Duodenal mucosa (tissue), 2 donors: Measurements from ENCODE around the gene B3GALNT2.
"Not testable (repeated sequence)": the region's sequence is repeated elsewhere in the genome, so short reads cannot be mapped to it uniquely, and the experiment has no call there.

Experiments
- H3K27ac ChIP-seq: one replicate; pipeline ENCODE4 v1.7.0; 2013; ENCODE audit warnings: low read depth, low read length
- H3K27me3 ChIP-seq, 2 donors: one replicate each; pipeline ENCODE4 v1.7.0; 2013; ENCODE audit warnings: low read length in 2 of 2, control low read depth in 1 of 2; ENCODE audit not compliant: insufficient read depth in 2 of 2, control insufficient read depth in 1 of 2
- H3K36me3 ChIP-seq, 2 donors: one replicate each; pipeline ENCODE4 v1.7.0; 2013; ENCODE audit warnings: low read length in 2 of 2, control low read depth in 1 of 2; ENCODE audit not compliant: insufficient read depth in 2 of 2, control insufficient read depth in 1 of 2
- H3K4me1 ChIP-seq, 2 donors: one replicate each; pipeline ENCODE4 v1.7.0; 2013; ENCODE audit warnings: low read length in 2 of 2, control low read depth in 1 of 2; ENCODE audit not compliant: insufficient read depth in 2 of 2, control insufficient read depth in 1 of 2
- H3K4me3 ChIP-seq, 2 donors: one replicate each; pipeline ENCODE4 v1.7.0; 2013; ENCODE audit warnings: low read length in 2 of 2, low read depth in 1 of 2
- H3K9ac ChIP-seq, 2 donors: one replicate each; pipeline ENCODE4 v1.7.0; 2013; ENCODE audit warnings: low read length in 2 of 2, low read depth in 1 of 2
- H3K9me3 ChIP-seq, 2 donors: one replicate each; pipeline ENCODE4 v1.7.0; 2013; ENCODE audit warnings: low read length in 2 of 2, control low read depth in 1 of 2; ENCODE audit not compliant: control insufficient read depth in 1 of 2

Gene B3GALNT2

GRCh38 chr1:235473806-235474205 lies 30.4 kb downstream of the B3GALNT2 start:
- no peaks in the 10 kb centered on the region for H3K27me3 ChIP-seq
- H3K4me1 ChIP-seq: no peaks in the 10 kb centered on the region
- H3K9ac ChIP-seq: no peak overlapping the region
- no peaks in the 10 kb centered on the region for H3K9me3 ChIP-seq
- no peak overlapping the region for H3K27ac ChIP-seq
- no peak overlapping the region for H3K4me3 ChIP-seq
- H3K36me3 ChIP-seq: peaks cover 6 to 16% of the 10 kb centered on the region in 2 donors

- H3K27me3 ChIP-seq: no peaks in the 10 kb centered on the region
- H3K9me3 ChIP-seq: no peaks in the 10 kb centered on the region
- no peak overlapping the region for H3K27ac ChIP-seq
- H3K36me3 ChIP-seq: peaks cover 0 to 14% of the 10 kb centered on the region in 2 donors
- no peak overlapping the region for H3K9ac ChIP-seq
- H3K4me1 ChIP-seq: no peaks in the 10 kb centered on the region
- no peak overlapping the region for H3K4me3 ChIP-seq
These were observed 33.4 kb downstream of the B3GALNT2 start for GRCh38 chr1:235470741-235471439.

- H3K36me3 ChIP-seq: peaks cover 3 to 10% of the 10 kb centered on the region in 2 donors
- not testable (repeated sequence) for H3K4me1 ChIP-seq, H3K9ac ChIP-seq, H3K9me3 ChIP-seq, H3K27ac ChIP-seq, H3K27me3 ChIP-seq, H3K4me3 ChIP-seq
These were observed 34.4 kb downstream of the B3GALNT2 start for GRCh38 chr1:235469897-235470296.

- Histone ChIP-seq H3K36me3 (peaks cover 3 to 10% of the 10 kb centered on the region in 2 donors), H3K27me3 (no peaks in the 10 kb centered on the region), H3K27ac (no peak overlapping the region)
These were observed 35.3 kb downstream of the B3GALNT2 start for GRCh38 chr1:235468970-235469369.

GRCh38 chr1:235468004-235468403 lies 36.2 kb downstream of the B3GALNT2 start:
- Histone ChIP-seq H3K4me3 (no peak overlapping the region), H3K36me3 (peaks cover 3 to 10% of the 10 kb centered on the region in 2 donors), H3K9me3 (no peaks in the 10 kb centered on the region), H3K4me1 (no peaks in the 10 kb centered on the region), H3K27me3 (no peaks in the 10 kb centered on the region), H3K9ac (no peak overlapping the region), H3K27ac (no peak overlapping the region)

More at GRCh38 chr1:235468970-235469369, 35.3 kb downstream of the B3GALNT2 start:
- Histone ChIP-seq H3K9me3 (no peaks in the 10 kb centered on the region), H3K4me1 (no peaks in the 10 kb centered on the region), H3K4me3 (no peak overlapping the region), H3K9ac (no peak overlapping the region)

- no peaks in the 10 kb centered on the region for H3K4me1 ChIP-seq
- H3K4me3 ChIP-seq: no peak overlapping the region
- H3K9me3 ChIP-seq: no peaks in the 10 kb centered on the region
- no peaks in the 10 kb centered on the region for H3K27me3 ChIP-seq
- no peak overlapping the region for H3K27ac ChIP-seq
- H3K36me3 ChIP-seq: peaks cover 2 to 3% of the 10 kb centered on the region in 2 donors
- H3K9ac ChIP-seq: no peak overlapping the region
These were observed 39.2 kb downstream of the B3GALNT2 start for GRCh38 chr1:235465066-235465465.

- H3K27ac ChIP-seq, H3K4me1 ChIP-seq, H3K4me3 ChIP-seq, H3K27me3 ChIP-seq, H3K36me3 ChIP-seq, H3K9me3 ChIP-seq, H3K9ac ChIP-seq: not testable (repeated sequence)
These were observed 41.4 kb downstream of the B3GALNT2 start for GRCh38 chr1:235462832-235463231.

- no peaks in the 10 kb centered on the region for H3K4me1 ChIP-seq
- H3K9me3 ChIP-seq: no peaks in the 10 kb centered on the region
- H3K27ac ChIP-seq: no peak overlapping the region
- no peaks in the 10 kb centered on the region for H3K27me3 ChIP-seq
- peaks cover 2 to 3% of the 10 kb centered on the region in 2 donors for H3K36me3 ChIP-seq
- H3K4me3 ChIP-seq: no peak overlapping the region
- H3K9ac ChIP-seq: no peak overlapping the region
These were observed 42.3 kb downstream of the B3GALNT2 start for GRCh38 chr1:235461954-235462353.

GRCh38 chr1:235460770-235461169 lies 43.5 kb downstream of the B3GALNT2 start:
- Histone ChIP-seq H3K4me3 (no peak overlapping the region), H3K9me3 (no peaks in the 10 kb centered on the region), H3K4me1 (peaks cover 0 to 3% of the 10 kb centered on the region in 2 donors), H3K9ac (no peak overlapping the region), H3K27ac (no peak overlapping the region), H3K36me3 (peaks cover 0 to 3% of the 10 kb centered on the region in 2 donors), H3K27me3 (no peaks in the 10 kb centered on the region)

GRCh38 chr1:235457856-235458255 lies 46.4 kb downstream of the B3GALNT2 start:
- not testable (repeated sequence) for H3K9me3 ChIP-seq, H3K9ac ChIP-seq, H3K27me3 ChIP-seq, H3K4me3 ChIP-seq, H3K4me1 ChIP-seq, H3K27ac ChIP-seq
- H3K36me3 ChIP-seq: peaks cover 12 to 14% of the 10 kb centered on the region in 2 donors
